Fibroblast of lung (primary cell): ENCODE results near the gene MRPS12. TPM values are rescaled to one million over a fixed set of nuclear protein-coding genes. Genes with fewer than 3 reads are reported as not detected.

ENCODE experiments used
- DNase-seq, 2 donors: peaks; one replicate each; pipeline versions ENCODE4 v3.0.0 to v3.0.0-alpha.2; 2010; ENCODE audit warnings: low read depth in 2 of 2
- H2AFZ ChIP-seq: 2 replicates; pipeline ENCODE4 v1.5.1; 2012; ENCODE audit warnings: low read length, control low read depth, inconsistent platforms
- H3K27ac ChIP-seq: 2 replicates; pipeline ENCODE4 v1.5.1; 2011; ENCODE audit warnings: low read length, control low read depth; ENCODE audit not compliant: insufficient read depth
- H3K27me3 ChIP-seq: 2 replicates; pipeline ENCODE4 v1.5.1; 2011; ENCODE audit warnings: mild to moderate bottlenecking, low read length; ENCODE audit not compliant: control insufficient read depth, insufficient read depth
- H3K36me3 ChIP-seq: 2 replicates; pipeline ENCODE4 v1.5.1; 2011; ENCODE audit warnings: low read length; ENCODE audit not compliant: control insufficient read depth, insufficient read depth
- H3K4me1 ChIP-seq: 2 replicates; pipeline ENCODE4 v1.5.1; 2011; ENCODE audit warnings: low read length; ENCODE audit not compliant: control insufficient read depth, insufficient read depth; ENCODE audit errors: extremely low read depth
- H3K4me2 ChIP-seq: 2 replicates; pipeline ENCODE4 v1.5.1; 2011; ENCODE audit warnings: low read length, control low read depth; ENCODE audit not compliant: insufficient read depth; ENCODE audit errors: extremely low read depth
- H3K4me3 ChIP-seq, 4 experiments: fragments of 200-600 bp in 1 of 4; sonication (generic) in 1 of 4; replicated peaks in 1 of 4; 2 replicates each; pipeline ENCODE4 v1.5.1; 2011 to 2016; ENCODE audit warnings: low read length in 4 of 4, low read depth in 3 of 4, mild to moderate bottlenecking in 3 of 4, control low read depth in 2 of 4, inconsistent platforms in 1 of 4, mixed read lengths in 1 of 4; ENCODE audit not compliant: insufficient read depth in 1 of 4; ENCODE audit errors: control extremely low read depth in 1 of 4
- H3K79me2 ChIP-seq: 2 replicates; pipeline ENCODE4 v1.5.1; 2012; ENCODE audit warnings: mild to moderate bottlenecking, low read length, inconsistent platforms; ENCODE audit not compliant: control insufficient read depth, insufficient read depth
- H3K9ac ChIP-seq: 2 replicates; pipeline ENCODE4 v1.5.1; 2011; ENCODE audit warnings: mild to moderate bottlenecking, low read length, control low read depth; ENCODE audit not compliant: insufficient read depth
- H3K9me3 ChIP-seq: 2 replicates; pipeline ENCODE4 v1.5.1; 2012; ENCODE audit warnings: low read depth, low read length; ENCODE audit not compliant: control insufficient read depth, insufficient read depth
- H4K20me1 ChIP-seq: 2 replicates; pipeline ENCODE4 v1.5.1; 2011; ENCODE audit warnings: low read length; ENCODE audit not compliant: control insufficient read depth, insufficient read depth; ENCODE audit errors: extremely low read depth
- CTCF ChIP-seq, 2 donors: IDR thresholded peaks in 1 of 2; conservative IDR thresholded peaks in 1 of 2; 1 replicate in 1 of 2; 2 replicates in 1 of 2; pipeline ENCODE4 v1.5.1; 2011 to 2012; ENCODE audit warnings: low read length in 2 of 2, control low read depth in 1 of 2, inconsistent platforms in 1 of 2, low read depth in 1 of 2, mild to moderate bottlenecking in 1 of 2
- EZH2 ChIP-seq: IDR thresholded peaks from 2 replicates; pipeline ENCODE4 v1.5.1; 2012; ENCODE audit warnings: low read length, control low read depth, mild to moderate bottlenecking; ENCODE audit errors: missing control alignments
- polyA plus RNA-seq, 2 donors: library from polyadenylated mRNA; depleted of rRNA in 1 of 2; stranded (reverse) in 1 of 2; unstranded in 1 of 2; fragments of >200 nt; gene quantifications; 2 replicates each; pipeline ENCODE4 v1.2.1, GENCODE V29; 2011 to 2012; ENCODE audit warnings: missing spikeins in 1 of 2
- total RNA-seq: library from RNA; depleted of rRNA; stranded (reverse); fragments of >200 nt; gene quantifications from 2 replicates; pipeline ENCODE4 v1.2.1, GENCODE V29; 2014

The MRPS12 gene
- total and polyA plus RNA-seq, 2 donors (not counting 1 experiment from before 2014, with no cell fraction given), result 14.7 to 21.8 TPM

GRCh38 chr19:38894968-38895367 is 35.8 kb upstream of the MRPS12 start:
- Histone ChIP-seq H3K4me1 (no peaks in the 10 kb centered on the region), H3K9me3 (no peaks in the 10 kb centered on the region), H3K4me2 (no peak overlapping the region), H3K27me3 (no peaks in the 10 kb centered on the region), H3K27ac (no peak overlapping the region), H3K4me3 (no peak overlapping the region), H2AFZ (no peak overlapping the region), H3K79me2 (peaks cover 2% of the 10 kb centered on the region), H3K9ac (no peak overlapping the region), H3K36me3 (no peaks in the 10 kb centered on the region), H4K20me1 (no peaks in the 10 kb centered on the region)
- TF ChIP-seq CTCF (conservative IDR thresholded peaks at IDR 0.05 in 1 of 2, IDR thresholded peaks at IDR 0.05 in 1 of 2; ENCODE audit: low read depth in 1 of 2, low read length in 2 of 2) (no peak), EZH2 (no peak)
- DNase-seq, result no peak

DNA sequence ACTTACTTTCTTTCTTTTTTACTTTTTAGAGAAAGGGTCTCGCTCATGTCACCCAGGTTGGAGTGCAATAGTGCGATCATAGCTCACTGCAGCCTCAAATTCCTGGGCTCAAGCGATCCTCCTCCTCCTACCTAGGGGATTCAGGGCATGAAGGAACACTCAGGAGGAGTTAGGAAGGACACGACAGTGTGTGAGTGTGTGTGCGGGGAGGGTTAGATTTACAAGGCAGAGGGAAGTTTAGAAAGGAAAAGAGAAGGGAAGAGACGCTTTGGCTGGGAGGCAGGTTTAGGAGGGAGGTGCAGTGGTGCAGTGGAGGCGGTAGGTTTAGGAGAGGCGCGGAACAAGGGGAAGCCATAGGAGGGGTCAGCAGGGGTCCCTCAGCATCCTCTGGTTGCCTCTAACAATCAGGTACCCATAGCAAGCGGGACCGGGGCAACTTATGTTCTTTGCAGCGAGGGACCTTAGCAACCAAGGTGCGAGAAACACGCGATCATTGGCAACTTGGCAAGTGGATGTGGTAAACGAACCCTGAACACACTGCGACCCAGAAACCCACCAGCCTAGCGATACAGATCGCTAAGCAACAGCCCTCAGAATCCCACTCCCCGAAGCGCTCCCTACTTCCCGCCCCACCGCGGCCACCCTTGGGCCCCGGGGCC is 31.8 kb upstream of the MRPS12 start:
- Histone ChIP-seq H4K20me1 (no peaks in the 10 kb centered on the region), H3K79me2 (peaks cover 5% of the 10 kb centered on the region)

More for the DNA sequence above, 31.8 kb upstream of the MRPS12 start:
- H3K27me3 ChIP-seq, result no peaks in the 10 kb centered on the region
- H3K9ac ChIP-seq, result peak overlapping the region; percentile 70
- peak; percentile 12 to 13 for DNase-seq
- peak overlapping the region; percentile 75 for H3K27ac ChIP-seq
- H3K4me3 ChIP-seq, result peak overlapping the region; percentile 55 to 92 (median 72)
- H3K36me3 ChIP-seq, result no peaks in the 10 kb centered on the region
- H3K9me3 ChIP-seq, result no peaks in the 10 kb centered on the region
- H3K4me2 ChIP-seq, result peak overlapping the region; percentile 79
- TF ChIP-seq CTCF (conservative IDR thresholded peaks at IDR 0.05 in 1 of 2, IDR thresholded peaks at IDR 0.05 in 1 of 2; ENCODE audit: low read depth in 1 of 2, low read length in 2 of 2), result no peak
- no peak for TF ChIP-seq EZH2
- H2AFZ ChIP-seq, result peak overlapping the region; percentile 84
- H3K4me1 ChIP-seq, result no peaks in the 10 kb centered on the region
